AG04450 (cell line): ENCODE data around the gene WSCD2. TPM values are rescaled to one million over a fixed set of nuclear protein-coding genes. Genes with fewer than 3 reads are reported as not detected.

ENCODE experiments used
- CTCF ChIA-PET: fragments of 300-600, 350-600 bp; formaldehyde crosslinking; extraction: SDS; loops from one replicate; lab custom pipeline; 2022; ENCODE audit warnings: antibody characterized with exemption, inconsistent platforms; lab: Charles Lee
- POLR2A ChIA-PET: fragments of 350-600 bp; formaldehyde crosslinking; extraction: SDS; loops from one replicate; lab custom pipeline; 2021; ENCODE audit warnings: antibody characterized with exemption, inconsistent platforms; lab: Yijun Ruan, JAX
- DNase-seq: peaks from one replicate; pipeline ENCODE4 v3.0.0-alpha.2; 2011; ENCODE audit warnings: low read depth, low spot score
- H3K27ac ChIP-seq: one replicate; pipeline ENCODE4 v1.5.1; 2012; ENCODE audit warnings: low read depth, low read length, control low read depth
- H3K27me3 ChIP-seq: one replicate; pipeline ENCODE4 v1.6.0; 2012; ENCODE audit warnings: low read length; ENCODE audit not compliant: control insufficient read depth, insufficient read depth
- H3K4me3 ChIP-seq: 2 replicates; pipeline ENCODE4 v1.5.1; 2011; ENCODE audit warnings: mild to moderate bottlenecking, low read depth, low read length, control low read depth
- H3K9me3 ChIP-seq: 2 replicates; pipeline ENCODE4 v1.5.1; 2012; ENCODE audit warnings: low read length; ENCODE audit not compliant: control insufficient read depth, insufficient read depth
- polyA plus RNA-seq: library from polyadenylated mRNA; depleted of rRNA; stranded (reverse); fragments of >200 nt; gene quantifications from 2 replicates; pipeline ENCODE4 v1.2.3, GENCODE V29; 2011
- TF ChIP-seq, protein P1 (sequence below): IDR thresholded peaks from 2 replicates; pipeline ENCODE4 v1.5.1; 2011; ENCODE audit warnings: low read depth, low read length, control low read depth, inconsistent platforms

The WSCD2 gene
- polyA plus RNA-seq, 1 experiment, result not detected

DNA sequence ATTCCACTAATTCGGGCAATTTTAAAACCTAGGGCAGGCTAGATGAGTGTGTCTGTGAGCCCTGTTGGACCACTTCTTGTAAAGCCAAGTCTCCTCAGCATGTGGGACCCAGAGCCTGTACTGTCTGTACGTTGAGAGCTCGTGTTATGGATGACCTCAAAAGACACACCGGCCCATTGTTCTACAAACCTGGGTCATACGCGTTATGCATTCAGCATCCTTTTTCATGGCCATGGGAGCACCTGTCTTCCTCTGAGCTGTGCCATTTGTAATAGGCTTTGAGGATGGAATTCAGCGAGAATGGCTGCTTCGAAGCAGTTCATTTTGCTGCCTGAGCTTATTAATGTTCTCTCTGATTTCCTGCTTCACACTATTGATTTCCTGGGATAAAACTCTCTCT is 15.0 kb downstream of the WSCD2 start:
- POLR2A ChIA-PET, result no interaction called here
- H3K4me3 ChIP-seq, result no peak overlapping the region
- no peak overlapping the region for H3K27ac ChIP-seq
- H3K9me3 ChIP-seq, result no peaks in the 10 kb centered on the region
- TF ChIP-seq, protein P1, sequence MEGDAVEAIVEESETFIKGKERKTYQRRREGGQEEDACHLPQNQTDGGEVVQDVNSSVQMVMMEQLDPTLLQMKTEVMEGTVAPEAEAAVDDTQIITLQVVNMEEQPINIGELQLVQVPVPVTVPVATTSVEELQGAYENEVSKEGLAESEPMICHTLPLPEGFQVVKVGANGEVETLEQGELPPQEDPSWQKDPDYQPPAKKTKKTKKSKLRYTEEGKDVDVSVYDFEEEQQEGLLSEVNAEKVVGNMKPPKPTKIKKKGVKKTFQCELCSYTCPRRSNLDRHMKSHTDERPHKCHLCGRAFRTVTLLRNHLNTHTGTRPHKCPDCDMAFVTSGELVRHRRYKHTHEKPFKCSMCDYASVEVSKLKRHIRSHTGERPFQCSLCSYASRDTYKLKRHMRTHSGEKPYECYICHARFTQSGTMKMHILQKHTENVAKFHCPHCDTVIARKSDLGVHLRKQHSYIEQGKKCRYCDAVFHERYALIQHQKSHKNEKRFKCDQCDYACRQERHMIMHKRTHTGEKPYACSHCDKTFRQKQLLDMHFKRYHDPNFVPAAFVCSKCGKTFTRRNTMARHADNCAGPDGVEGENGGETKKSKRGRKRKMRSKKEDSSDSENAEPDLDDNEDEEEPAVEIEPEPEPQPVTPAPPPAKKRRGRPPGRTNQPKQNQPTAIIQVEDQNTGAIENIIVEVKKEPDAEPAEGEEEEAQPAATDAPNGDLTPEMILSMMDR, result no peak
- no peaks in the 10 kb centered on the region for H3K27me3 ChIP-seq
- CTCF ChIA-PET, result interaction anchor here (0.5 kb wide), 1 partner anchor 350 kb away, joined by 3 read pairs; no protein-coding TSS in a partner anchor
- DNase-seq, result no peak

DNA sequence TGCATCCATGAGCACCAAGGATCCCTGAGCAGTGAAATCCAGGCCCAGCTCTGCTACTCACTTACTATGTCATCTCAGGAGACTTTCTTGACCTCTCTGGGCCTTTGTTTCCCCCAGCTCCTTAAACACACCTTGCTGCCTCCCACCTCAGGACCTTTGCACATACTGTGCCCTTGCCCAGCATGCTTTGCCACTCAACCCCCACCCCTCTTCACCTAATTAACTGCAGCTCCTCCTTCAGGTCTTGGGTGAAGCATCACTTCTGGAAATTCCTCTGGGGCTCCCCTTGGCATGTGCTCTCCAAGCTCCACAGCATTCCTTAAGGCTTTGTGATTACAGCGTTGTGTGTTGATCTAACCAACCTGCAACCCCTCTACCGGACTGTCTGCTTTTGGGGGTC is 15.9 kb downstream of the WSCD2 start:
- ChIA-PET POLR2A (no interaction called here), CTCF (no interaction called here)
- H3K9me3 ChIP-seq, result no peaks in the 10 kb centered on the region
- H3K4me3 ChIP-seq, result no peak overlapping the region
- H3K27me3 ChIP-seq, result no peaks in the 10 kb centered on the region
- TF ChIP-seq, protein P1, result no peak
- no peak for DNase-seq
- H3K27ac ChIP-seq, result no peak overlapping the region

DNA sequence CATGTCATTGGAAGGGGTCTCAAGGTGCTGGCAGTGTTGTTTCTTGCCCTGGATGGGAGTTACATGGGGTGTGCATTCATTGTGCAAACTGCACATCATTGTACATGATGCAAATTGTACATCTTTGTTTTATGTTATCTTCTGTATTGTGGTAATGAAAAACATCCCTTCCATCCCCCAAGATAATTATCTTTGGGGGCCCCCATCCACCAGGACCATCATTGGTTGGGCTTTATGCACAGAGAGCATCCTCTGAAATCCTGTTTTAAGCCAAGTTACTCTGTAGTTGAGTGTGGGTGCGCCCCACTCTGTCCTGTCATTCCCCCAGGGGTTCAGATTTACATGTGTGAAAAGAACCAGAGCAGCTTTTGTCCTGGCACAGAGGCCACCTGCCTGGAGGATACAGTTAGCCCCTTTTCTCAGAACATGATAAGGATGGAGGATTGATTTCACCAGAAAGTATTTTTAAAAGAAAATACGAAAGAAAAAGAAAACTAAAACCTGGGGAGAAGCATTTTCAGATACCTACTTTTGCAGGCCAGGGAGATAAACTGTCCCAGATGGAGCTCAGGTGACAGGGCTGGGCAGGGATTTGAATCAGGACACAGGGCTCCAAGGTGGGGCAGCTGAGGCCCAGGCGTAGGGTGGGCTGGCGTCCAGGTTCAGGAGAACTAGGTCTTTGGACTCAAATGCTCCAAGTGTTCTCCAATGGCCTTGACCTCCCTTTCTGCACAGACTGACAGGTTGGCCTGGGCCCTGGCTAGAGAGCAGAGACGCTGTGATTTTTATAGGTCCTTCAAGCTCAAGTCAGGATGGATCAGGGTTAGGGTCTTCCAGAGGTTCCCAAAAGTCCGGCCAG is 17.2 kb downstream of the WSCD2 start:
- POLR2A ChIA-PET, result no interaction called here

DNA sequence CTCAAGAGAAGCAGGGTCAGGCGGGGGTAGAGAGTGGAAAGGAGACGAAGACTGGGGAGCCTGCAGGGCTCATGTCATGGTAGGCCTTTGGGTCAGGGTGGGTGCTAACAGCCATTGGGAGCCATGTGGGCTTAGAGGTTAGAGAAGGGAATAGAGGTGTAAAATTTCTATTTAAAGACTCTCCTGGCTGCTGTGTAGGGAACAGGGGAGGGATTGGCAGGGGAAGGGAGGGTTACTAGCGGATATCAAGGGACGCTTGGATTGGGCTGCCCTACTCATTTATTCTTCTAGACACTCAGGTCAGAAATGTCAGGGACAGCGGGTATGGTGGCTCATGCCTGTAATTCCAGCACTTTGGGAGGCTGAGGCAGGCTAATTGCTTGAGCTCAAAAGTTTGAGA is 18.2 kb downstream of the WSCD2 start:
- TF ChIP-seq, protein P1, result no peak

More for the DNA sequence above, 17.2 kb downstream of the WSCD2 start:
- no peaks in the 10 kb centered on the region for H3K27me3 ChIP-seq
- no peaks in the 10 kb centered on the region for H3K9me3 ChIP-seq
- no peak overlapping the region for H3K4me3 ChIP-seq
- no peak overlapping the region for H3K27ac ChIP-seq
- TF ChIP-seq, protein P1, result no peak
- no peak for DNase-seq
- CTCF ChIA-PET, result no interaction called here

DNA sequence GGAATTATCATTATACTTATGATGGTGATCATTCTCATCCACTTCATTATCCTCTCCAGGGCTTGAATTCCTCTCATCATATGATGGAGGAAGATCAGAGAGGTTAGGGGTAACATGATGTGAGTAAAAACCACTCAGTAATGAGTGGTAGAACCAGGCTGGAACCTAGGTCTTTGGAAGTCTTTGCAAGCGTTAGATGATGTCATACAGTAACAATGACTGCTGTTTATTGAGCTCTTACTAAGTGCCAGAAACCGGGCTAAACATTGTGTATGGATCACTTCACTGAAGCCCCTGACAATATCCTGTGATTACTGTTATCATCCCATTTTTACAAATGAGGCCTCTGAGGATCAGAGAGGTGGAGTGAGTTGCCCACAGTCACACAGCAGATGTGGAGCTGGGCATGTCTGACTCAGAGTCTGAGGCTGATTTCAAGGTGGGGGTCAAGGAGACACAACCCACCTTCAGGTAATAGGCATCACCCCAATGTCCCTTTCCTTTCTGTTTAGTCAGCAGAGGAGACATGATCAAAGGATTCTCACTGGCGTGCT is 19.5 kb downstream of the WSCD2 start:
- no peak for DNase-seq
- POLR2A ChIA-PET, result no interaction called here
- CTCF ChIA-PET, result no interaction called here
- no peak overlapping the region for H3K4me3 ChIP-seq
- H3K9me3 ChIP-seq, result no peaks in the 10 kb centered on the region
- TF ChIP-seq, protein P1, result no peak
- no peak overlapping the region for H3K27ac ChIP-seq
- H3K27me3 ChIP-seq, result no peaks in the 10 kb centered on the region

More for the DNA sequence above, 18.2 kb downstream of the WSCD2 start:
- H3K27me3 ChIP-seq, result no peaks in the 10 kb centered on the region
- DNase-seq, result no peak
- POLR2A ChIA-PET, result no interaction called here
- CTCF ChIA-PET, result interaction anchor here (0.6 kb wide), 1 partner anchor 930 kb away, joined by 3 read pairs; no protein-coding TSS in a partner anchor
- H3K27ac ChIP-seq, result no peak overlapping the region
- H3K4me3 ChIP-seq, result no peak overlapping the region
- H3K9me3 ChIP-seq, result no peaks in the 10 kb centered on the region
